ENCODE measurements around the gene CORO2B.

CORO2B gene

DNA sequence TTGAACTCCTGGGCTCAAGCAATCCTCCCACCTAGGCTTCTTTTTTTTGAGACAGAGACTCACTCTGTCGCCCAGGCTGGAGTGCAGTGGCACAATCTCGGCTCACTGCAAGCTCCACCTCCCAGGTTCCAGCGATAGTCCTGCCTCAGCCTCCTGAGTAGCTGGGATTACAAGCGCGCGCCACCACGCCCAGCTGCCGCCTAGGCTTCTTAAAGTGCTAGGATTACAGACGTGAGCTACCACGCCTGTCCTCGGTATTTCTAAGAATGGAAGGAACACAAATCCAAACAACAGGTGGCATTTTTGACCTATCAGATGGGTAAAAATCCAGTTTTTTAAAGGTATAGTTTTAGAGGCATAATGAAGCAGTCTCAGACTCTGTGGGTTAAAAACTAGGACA is 128.1 kb downstream of the CORO2B start:
- FAIRE-seq = no peak

DNA sequence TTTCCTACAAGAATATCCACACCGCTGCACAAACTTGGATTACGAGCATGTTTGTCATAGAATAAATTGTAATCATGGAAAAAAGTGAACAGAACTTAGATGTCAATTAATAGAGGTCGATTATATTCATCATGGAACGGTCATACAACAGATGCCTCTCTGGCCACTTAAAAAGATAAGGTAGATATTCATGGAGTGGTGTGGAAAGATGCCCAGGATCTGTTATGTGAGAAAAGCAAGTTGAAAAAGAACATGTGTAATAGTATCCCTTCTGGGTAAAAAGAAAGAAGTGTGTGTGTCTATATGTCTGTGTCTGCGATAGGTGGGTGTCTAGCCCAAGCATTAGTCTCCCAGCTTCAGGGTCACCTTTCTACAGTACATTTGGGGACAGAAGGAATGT is 128.6 kb downstream of the CORO2B start:
- no peak for FAIRE-seq

DNA sequence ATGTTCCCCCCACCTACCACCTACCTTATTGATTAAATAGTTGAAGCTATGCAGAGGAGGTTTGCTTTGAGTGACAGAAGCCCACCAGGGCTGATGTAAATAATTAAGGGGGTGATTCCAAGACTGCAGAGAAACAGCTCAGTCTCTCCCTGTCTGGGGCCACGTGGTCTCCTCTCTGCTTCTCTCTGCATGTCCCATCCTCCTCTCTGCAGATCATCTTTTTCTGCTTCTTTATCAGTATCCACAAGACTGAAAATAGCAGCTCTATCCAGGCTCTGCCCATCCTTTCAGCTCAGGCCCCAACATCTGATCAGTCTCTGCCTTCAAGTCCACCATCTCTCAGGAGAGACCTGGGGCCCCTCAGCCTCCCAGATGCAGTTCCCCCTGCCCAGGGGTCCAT is 131.1 kb downstream of the CORO2B start:
- no peak for FAIRE-seq

DNA sequence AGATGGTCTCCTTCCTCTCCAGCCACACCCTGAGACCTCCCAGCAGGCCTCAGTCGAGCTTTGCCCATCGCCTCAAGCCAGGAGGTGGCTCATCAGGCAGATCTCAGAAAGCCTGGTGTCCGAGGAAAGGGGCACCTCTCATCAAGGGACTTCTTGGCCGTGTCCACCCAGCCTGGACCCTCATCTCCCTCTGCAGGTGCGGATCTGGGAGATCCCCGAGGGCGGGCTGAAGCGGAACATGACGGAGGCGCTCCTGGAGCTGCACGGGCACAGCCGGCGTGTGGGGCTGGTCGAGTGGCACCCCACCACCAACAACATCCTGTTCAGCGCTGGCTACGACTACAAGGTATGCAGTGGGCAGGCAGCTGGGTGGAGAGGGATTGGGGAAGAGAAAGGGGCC is 131.7 kb downstream of the CORO2B start:
- FAIRE-seq = no peak

DNA sequence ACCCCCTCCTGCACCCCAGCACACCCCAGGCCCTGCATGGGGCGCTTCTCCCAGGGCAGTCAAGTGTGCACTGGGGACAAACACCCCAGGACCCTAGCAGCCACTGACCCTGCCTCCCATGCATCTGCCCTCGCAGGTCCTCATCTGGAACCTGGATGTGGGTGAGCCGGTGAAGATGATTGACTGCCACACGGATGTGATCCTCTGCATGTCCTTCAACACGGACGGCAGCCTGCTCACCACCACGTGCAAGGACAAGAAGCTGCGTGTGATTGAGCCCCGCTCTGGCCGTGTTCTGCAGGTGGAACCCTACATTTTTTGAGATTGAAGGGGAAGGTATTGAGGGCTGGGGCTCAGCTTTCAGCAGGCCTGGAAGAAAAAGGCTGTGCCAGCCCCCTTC is 132.6 kb downstream of the CORO2B start:
- no peak for FAIRE-seq

DNA sequence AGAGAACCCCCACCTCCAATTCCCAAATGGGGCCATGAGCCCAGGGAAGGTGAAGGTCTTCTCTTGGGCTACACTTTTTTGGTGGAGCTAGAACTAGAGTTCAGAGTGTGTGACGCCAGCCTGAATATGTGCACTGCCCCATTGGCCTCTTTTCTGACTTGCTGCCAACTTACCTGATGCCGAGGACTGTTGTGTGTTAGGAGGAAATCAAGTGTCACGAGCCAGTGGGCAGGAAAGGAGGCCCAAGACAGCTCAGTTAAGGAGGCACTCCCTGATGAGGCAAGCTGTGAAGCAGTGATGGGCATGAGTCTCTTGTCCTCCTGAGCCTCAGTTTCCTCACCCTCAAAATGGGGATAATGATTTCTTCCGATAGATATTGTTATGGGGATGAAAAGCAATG is 134.1 kb downstream of the CORO2B start:
- no peak for FAIRE-seq

DNA sequence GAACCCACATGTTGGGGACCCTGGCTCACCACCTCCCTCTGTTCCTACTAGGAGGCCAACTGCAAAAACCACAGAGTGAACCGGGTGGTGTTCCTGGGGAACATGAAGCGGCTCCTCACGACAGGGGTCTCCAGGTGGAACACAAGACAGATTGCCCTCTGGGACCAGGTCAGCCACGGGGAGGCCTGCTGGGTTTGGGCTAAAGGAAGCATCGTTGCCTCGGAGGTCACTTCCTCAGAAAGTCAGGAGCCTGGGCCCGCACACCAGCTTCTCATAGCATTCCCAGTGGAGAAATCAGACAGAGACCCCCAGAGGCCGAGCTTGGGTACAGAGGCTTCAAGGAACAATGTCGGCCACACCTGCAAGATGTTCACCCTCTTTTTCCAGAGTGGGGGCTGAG is 135.1 kb downstream of the CORO2B start:
- FAIRE-seq = no peak

DNA sequence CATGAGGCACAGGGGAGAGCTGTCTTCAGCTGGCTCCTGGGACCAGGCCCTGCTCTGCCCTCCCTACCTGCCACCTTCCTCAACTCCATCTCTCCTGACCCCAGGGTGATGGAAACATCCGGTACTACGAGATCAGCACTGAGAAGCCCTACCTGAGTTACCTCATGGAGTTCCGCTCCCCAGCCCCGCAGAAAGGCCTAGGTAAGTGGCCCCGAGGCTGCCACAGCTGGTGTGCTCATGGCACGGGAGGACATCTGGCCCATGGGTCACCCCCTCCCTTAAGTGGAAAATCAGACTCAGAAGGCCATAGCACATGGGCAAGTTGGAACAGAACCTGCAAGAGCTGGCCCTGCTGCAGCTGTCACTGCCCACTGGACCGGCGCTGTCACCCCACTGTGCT is 136.3 kb downstream of the CORO2B start:
- no peak for FAIRE-seq

DNA sequence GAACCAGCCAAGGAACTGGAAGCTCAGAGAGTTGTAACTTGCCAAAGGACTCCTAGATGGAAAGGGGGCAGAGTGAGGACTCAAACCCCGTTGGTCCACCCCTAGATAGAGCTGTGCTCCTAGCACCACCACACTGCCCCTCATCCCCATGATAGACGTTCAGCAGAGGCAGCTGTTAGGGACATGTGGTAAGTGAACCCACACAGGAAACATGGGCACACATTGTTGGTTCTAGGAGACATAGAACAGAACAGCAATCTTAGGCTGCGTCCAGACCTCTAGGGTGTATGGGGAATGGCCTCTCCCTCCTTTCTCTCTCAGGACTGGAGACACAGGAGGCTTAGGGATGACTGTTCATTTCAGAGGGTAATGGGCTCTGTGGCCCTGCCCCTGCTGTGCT is 139.2 kb downstream of the CORO2B start:
- no peak for FAIRE-seq

DNA sequence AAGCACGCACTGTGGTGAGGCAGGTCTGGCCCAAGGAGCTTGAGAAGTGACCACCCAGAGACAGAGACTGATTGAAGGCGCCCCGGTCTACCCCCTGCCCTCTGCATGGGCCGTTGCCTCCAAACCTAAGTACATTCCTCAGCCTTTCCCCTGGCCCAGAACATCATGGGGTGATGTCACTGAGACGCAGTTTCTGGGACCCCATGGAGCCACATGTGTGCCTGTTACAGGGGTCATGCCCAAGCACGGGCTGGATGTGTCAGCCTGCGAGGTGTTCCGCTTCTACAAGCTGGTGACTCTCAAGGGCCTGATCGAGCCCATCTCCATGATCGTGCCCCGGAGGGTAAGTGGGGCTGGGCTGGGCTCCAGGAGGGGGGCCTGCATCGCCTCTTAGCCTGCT is 139.7 kb downstream of the CORO2B start:
- FAIRE-seq = no peak

DNA sequence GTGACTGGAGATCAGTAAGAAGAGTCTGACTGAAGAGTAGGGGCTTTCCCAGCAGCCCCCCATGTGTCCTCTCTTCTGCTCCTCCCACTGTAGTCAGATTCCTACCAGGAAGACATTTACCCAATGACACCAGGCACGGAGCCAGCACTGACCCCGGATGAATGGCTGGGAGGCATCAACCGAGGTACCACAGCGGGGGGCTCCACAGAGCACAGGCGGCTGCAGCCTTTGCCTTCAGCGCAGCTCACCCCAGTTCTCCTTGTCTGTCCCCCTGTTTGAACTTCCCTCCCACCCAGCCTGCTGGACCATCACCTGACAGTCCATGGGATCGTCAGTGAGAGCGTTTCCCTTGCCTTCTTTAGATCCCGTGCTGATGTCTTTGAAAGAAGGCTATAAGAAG is 140.3 kb downstream of the CORO2B start:
- no peak for FAIRE-seq

DNA sequence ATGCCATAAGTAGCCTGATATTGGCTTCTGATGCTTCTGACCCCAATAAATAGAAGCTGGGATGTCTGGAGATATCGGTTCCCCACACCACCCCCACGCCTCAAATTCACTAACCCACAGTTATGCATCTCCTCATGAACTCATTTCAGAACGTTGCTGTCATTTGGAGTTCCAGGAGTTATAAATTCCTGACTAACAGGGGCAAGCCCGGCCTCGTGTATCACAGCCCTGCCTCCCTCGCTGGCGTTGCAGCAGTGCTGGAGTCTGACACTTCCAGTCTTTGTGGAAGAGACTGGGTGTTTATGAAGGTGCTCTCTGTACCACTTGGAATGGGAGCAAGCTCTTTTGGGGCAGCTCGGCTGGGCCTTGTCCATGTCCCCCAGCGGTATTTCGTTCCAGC is 140.9 kb downstream of the CORO2B start:
- no peak for FAIRE-seq

DNA sequence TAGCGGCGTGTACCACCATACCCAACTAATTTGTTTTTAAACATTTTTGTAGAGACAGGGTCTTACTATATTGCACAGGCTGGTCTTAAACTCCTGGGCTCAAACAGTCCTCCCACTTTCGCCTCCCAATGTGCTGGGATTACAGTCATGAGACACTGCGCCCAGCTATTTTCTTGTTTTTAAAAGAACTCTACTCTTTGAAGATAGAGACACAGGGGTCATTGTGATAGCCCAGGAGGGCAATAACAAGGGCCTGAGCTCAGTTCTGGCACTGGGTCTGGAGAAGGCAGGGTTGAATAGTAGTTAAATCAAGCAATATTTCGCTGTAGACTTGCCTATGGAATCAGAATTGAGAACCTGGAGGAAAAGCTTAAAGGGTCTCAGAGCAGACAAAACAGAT is 143.1 kb downstream of the CORO2B start:
- FAIRE-seq = no peak

DNA sequence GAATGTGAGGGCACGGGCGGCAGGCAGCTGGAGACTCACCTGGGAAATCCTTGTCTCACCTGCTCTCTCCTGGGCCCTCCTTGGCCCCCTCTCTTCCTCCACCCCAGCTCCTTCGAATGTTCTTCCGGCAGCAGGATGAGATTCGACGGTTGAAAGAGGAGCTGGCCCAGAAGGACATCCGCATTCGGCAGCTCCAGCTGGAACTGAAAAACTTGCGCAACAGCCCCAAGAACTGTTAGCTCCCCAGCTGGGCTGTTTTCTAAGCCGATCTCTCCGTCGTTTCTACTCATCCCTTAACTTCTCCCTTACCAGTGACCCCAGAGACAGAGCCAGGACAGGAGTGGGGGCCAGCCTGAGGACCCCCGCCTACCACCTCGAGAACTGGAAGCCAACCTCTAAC is 146.9 kb downstream of the CORO2B start:
- no peak for FAIRE-seq

DNA sequence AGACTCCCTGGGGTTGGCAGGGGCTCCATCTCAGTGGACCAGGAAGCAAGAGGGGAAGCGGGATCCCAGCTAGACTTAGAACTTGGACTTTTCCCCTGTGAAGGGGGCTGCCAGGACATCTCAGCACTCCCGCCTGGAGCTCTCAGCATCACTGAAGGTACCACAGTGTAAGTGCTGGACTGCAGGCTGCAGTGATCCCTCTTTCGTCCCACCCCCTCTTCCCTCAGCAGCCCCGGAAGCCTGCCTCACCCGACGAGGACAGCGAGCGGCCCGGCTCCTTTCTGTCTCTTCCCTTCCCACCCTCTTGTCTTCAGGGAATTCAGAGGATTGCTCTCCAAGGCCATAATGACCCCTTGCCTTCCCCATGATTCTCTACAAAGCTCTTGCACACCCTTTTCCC is 147.5 kb downstream of the CORO2B start:
- FAIRE-seq = no peak

DNA sequence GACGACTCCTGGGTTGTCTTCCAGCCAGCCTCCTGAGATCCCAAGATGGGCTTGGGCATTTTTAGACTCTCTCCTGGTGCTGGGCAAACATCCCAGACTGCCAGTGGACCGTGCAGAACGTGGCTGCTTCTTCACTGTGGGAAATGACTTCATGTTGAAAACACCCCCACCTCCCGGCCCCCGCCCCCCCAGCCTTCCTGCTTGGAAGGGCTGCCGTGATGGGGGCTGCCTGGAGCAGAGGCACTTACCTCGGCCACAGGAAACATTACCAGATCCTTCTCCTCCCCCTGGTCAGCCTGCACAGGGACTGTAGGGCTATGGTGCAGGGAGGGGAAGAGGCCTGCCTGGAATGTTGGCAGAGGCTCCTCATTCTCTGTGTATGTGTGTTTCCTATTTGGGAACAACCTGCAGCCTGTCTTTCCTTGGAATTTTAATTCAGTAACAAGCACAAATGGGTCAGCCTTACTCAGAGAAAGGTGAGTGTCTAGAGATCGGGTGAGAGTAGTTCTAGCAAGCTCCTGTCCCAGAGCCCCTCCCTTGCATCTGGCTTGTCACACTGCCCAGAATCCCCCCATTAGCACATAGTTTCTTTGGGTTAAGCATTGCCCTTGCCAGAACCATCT is 151.1 kb downstream of the CORO2B start:
- FAIRE-seq = no peak

DNA sequence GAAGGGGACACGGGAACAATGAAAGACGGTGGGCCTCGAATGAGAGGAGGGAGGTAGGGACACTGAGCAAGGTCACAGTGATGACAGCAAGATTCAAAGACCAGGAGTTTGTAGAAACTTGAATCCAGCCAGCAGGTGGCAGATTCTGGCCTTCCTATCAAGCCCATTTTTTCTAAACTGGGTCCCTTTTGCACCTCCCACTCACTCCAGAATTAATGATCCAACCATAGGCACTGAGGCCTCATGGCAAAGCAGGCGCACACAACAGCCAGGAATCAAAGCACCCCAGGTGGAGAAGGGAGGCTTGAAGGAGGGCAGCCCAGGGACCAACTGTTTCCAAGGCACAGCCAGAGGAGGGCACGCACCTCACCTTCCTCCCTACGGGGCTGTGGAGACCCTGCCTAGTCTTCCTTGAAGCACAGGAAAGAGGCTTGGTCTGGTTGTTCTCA is 151.7 kb downstream of the CORO2B start:
- no peak for FAIRE-seq

DNA sequence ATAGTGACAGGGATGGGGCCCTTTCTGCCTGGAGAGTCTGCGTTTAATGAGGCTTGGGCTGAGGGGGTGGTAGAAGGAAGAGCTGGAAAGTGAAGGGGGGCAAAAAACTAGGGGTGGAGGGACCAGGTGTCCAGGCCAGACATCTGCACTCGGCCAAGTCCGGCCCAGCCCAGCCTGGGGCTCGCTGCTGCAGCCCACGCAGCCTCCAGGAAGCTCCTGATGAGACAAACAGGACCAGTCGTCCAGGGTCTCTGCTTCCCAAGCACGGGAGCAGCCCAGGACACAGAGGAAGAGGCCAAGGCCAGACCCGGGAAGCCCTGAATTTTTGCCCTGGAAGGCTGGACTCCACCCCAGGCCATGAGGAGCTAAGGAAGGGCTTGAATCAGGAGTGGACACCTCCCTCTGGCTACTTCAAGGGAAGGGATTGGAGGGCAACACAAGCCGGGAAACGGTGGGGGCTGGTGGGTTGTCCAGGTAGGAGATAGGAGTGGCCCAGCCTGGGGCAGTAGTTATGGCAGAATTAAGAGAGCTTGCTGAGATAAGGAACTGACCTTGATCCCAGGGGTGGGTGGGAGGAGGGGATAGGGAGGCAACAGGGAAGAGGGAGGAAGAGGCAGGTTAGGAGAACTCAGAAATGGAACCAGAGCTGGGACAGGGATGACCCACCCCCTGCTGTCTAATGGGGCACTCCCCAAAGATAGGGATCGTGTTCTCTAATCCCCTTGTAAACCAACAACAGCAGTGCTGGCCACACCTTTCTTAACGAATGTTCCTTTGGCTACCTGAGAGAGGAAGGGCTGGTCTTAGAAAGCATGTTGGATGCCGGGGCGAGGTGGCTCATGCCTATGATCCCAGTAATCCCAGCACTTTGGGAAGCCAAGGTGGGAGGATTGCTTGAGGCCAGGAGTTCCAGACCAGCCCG is 152.4 kb downstream of the CORO2B start:
- no peak for FAIRE-seq

DNA sequence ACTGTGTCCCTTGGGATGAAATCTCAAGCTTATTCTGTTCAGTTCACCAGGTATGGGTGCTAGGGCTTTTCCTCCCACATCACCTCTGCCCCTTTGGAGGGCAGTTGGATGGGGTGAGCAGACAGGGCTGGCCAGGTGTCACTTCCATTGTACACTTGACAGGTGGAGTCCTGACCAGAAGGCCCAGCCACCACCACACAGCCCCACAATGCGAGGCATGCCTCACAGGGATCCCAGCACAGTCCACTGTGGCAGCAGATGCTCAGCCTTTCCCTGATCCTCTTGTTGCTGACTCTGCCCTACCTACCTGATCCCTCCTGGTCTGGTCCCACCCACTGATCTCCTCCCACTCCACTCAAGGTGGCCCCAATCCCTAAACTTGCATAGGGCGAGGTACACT is 153.7 kb downstream of the CORO2B start:
- no peak for FAIRE-seq

DNA sequence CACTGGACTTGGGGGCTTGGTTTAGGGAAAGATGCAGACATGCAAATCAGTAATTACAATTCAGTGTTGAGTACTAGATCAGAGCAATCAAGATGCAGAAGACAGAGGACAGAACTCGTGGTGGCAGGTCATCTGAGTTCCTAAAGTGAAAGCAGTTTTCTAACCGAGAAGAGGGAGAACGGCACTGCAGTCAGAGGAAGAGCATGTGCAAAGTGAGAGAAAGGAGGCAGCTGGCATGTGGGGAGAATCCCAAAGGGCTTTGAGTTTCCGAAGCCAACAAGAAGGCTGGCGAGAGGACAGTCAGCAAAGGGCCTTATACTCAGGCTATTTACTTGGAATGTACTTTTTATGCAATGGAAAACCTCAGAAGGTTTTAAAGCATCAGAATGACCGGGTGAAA is 154.9 kb downstream of the CORO2B start:
- no peak for FAIRE-seq

DNA sequence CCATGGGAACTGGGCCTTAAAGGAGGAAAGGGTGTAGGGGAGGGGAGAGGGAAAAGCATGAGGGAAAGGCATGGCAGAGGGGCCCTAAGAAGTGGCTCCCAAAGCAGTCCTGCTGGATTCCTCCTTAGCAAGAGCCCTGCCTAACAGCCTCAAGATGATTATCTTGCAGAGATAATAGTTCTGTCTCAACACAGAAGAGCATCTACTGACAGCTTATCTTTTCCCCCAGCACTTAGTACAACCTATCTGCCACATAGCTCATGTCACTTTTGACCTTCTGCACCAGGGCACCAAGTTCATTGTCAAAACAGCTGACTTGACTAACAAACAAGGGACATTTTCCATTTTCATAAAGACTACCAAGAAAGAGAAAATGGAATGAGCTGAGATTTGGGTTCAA is 155.6 kb downstream of the CORO2B start:
- no peak for FAIRE-seq

DNA sequence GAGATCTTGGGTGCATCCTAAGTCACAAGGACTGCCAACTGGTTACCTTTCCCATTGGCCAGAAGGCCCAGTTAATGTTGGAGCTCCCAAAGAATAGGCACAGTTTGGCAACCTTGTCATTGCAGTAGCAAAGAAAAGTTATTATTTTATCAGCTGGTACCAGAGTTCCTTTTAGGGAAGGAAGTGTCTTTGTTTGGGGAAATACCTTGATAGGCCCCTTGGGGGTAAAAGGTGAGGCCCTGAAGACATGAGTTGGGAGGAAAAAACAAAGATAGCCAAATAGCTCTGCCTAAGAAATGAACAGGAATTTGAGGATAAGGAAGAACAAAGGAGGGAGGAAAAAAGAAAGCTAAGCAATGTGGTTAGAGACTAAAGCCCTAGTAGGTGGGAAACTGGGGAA is 156.1 kb downstream of the CORO2B start:
- no peak for FAIRE-seq

DNA sequence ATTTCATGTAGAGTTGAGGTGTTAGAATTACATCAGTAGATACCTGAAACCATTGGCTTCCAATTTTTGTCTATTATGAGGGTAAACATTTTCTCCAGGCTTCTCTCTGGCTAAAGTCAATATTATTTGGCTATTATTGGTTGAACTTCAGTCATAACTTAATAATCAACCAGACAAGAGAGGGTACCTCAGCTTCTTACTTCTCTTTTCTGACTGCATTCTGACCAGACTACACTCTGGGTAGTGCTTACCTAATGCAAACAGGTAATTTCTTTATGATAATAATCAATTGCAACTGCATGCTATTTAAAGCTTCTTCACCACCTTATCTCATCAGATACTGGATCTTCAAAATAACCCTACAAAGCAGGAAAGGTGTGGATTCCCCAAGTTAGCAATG is 156.8 kb downstream of the CORO2B start:
- no peak for FAIRE-seq

DNA sequence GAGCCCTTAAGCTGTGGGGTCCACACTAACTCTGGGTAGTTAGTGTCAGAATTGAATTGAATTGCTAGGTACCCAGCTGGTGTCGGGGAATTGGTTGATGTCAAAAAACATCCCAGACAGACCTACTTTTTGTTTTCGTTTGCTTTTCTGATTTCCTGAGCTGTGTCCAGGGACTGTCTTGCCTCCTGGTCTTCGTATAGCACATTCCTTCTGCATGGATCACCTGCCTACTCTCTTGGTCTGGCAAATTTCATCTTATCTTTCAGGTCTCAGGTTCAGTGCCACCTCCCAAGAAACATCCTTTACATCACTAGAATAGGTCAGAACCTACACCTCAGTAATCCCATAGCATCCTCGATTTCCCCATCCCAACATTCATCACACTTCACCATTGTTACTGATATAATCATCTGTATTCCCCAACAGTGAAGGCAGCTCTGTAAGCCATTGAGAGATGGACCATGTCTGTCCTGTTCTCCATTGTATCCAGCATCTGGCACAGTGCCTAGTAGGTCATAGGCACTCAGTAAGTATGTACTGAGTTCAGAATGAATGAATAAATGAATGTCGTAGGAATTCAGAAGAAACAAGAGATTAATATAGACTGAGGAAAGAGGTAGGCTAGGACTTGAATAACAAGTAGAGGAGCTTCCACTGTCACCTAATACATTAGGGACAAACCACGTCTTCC is 160.7 kb downstream of the CORO2B start:
- FAIRE-seq = no peak

Data from G401.6 (cell line).